ENCODE measurements around the gene PFKFB2. TPM values are rescaled to one million over a fixed set of nuclear protein-coding genes. Genes with fewer than 3 reads are reported as not detected.

The PFKFB2 gene
- total RNA-seq, 1 experiment from 2014 or later: 35.6 TPM

- ChIA-PET CTCF (no interaction called here), POLR2A (no interaction called here)
- Histone ChIP-seq H3K4me1 (ENCODE audit: control insufficient read depth, insufficient read depth, low read length) (no peaks in the 10 kb centered on the region), H3K27ac (ENCODE audit: low read length) (no peak overlapping the region), H3K4me3 (ENCODE audit: low read depth in 2 of 2, low read length in 2 of 2) (no peak overlapping the region), H3K9me3 (ENCODE audit: control insufficient read depth, insufficient read depth, low read depth, low read length) (no peaks in the 10 kb centered on the region), H3K36me3 (ENCODE audit: control insufficient read depth, insufficient read depth, low read length) (no peaks in the 10 kb centered on the region), H3K27me3 (ENCODE audit: control insufficient read depth, insufficient read depth, low read length) (peaks cover 35% of the 10 kb centered on the region)
- intact Hi-C loops (cut with micrococcal nuclease; ENCODE audit: unreplicated experiment): no loop called here
- DNase-seq (ENCODE audit: low read depth, low spot score) (no peak), ATAC-seq (no peak)
- in situ Hi-C loops (cut with HindIII; ENCODE audit: low pct_unique_long_range_greater_than_20kb, low sequenced_read_pairs): no loop called here
- no TSS peak for BruUV-seq (replicated peaks)
- no peak for TF ChIP-seq SIN3A (IDR thresholded peaks at IDR 0.05; ENCODE audit: borderline replicate concordance, insufficient read depth, low read depth, low read length)
- TF ChIP-seq REST (IDR thresholded peaks at IDR 0.05; ENCODE audit: insufficient read depth in 1 of 2, low read depth in 2 of 2, low read length in 1 of 2): no peak
- TF ChIP-seq TCF7L2 (IDR thresholded peaks at IDR 0.05; ENCODE audit: low read depth, low read length): no peak
- TF ChIP-seq CTCF (IDR thresholded peaks at IDR 0.05): no peak
- TF ChIP-seq POLR2AphosphoS5 (IDR thresholded peaks at IDR 0.05; ENCODE audit: low read depth, low read length): no peak
Observed at GRCh38 chr1:207033302-207033701, 19.8 kb upstream of the PFKFB2 start.

- no TSS peak for BruUV-seq (replicated peaks)
- H3K27ac ChIP-seq (ENCODE audit: low read length): no peak overlapping the region
Observed at GRCh38 chr1:207034208-207034607, 18.9 kb upstream of the PFKFB2 start.

More at GRCh38 chr1:207034208-207034607, 18.9 kb upstream of the PFKFB2 start:
- no peaks in the 10 kb centered on the region for H3K9me3 ChIP-seq (ENCODE audit: control insufficient read depth, insufficient read depth, low read depth, low read length)
- no peak for ATAC-seq
- intact Hi-C loops (cut with micrococcal nuclease; ENCODE audit: unreplicated experiment) (no loop called here), in situ Hi-C loops (cut with HindIII; ENCODE audit: low pct_unique_long_range_greater_than_20kb, low sequenced_read_pairs) (no loop called here)
- DNase-seq (ENCODE audit: low read depth, low spot score): no peak
- peaks cover 33% of the 10 kb centered on the region for H3K27me3 ChIP-seq (ENCODE audit: control insufficient read depth, insufficient read depth, low read length)
- H3K36me3 ChIP-seq (ENCODE audit: control insufficient read depth, insufficient read depth, low read length): no peaks in the 10 kb centered on the region
- CTCF ChIA-PET: no interaction called here
- H3K4me3 ChIP-seq (ENCODE audit: low read depth in 2 of 2, low read length in 2 of 2): no peak overlapping the region
- POLR2A ChIA-PET: no interaction called here
- TF ChIP-seq TCF7L2 (IDR thresholded peaks at IDR 0.05; ENCODE audit: low read depth, low read length): no peak
- TF ChIP-seq REST (IDR thresholded peaks at IDR 0.05; ENCODE audit: insufficient read depth in 1 of 2, low read depth in 2 of 2, low read length in 1 of 2): no peak
- TF ChIP-seq CTCF (IDR thresholded peaks at IDR 0.05): no peak
- no peak for TF ChIP-seq POLR2AphosphoS5 (IDR thresholded peaks at IDR 0.05; ENCODE audit: low read depth, low read length)
- TF ChIP-seq SIN3A (IDR thresholded peaks at IDR 0.05; ENCODE audit: borderline replicate concordance, insufficient read depth, low read depth, low read length): no peak
- H3K4me1 ChIP-seq (ENCODE audit: control insufficient read depth, insufficient read depth, low read length): no peaks in the 10 kb centered on the region
